GM18499 (cell line): Measurements from ENCODE around the gene KAZN.
"Not testable (repeated sequence)": the region's sequence is repeated elsewhere in the genome, so short reads cannot be mapped to it uniquely, and the experiment has no call there.

Source experiments
- ATAC-seq: cut with Tn5 transposase; IDR thresholded peaks from one replicate; pipeline ENCODE4 v1.9.1; 2021; ENCODE audit warnings: moderate number of reproducible peaks; ENCODE audit not compliant: insufficient read depth, unreplicated experiment

KAZN gene

DNA sequence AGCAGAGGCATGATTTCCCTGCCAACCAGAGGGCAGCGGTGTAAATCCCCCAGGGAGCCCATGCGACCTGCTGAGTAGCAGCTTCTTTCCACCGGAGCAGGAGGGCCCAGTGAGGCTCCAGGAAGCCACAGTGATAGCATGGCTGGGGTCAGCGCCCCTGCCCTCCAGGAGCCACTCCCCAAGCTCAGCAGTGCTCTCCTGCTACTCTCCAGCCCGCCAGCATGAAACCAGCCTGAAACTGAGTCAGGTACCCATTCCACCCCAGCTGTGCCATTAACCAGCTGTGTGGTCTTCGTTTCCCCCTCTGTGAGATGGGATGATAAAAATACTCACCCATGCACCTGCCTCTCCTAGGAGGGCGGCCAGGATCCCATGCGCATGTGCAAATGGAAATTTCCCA is 431.3 kb downstream of the KAZN start:
- ATAC-seq: no peak

GRCh38 chr1:15031251-15031933 is 432.9 kb downstream of the KAZN start:
- ATAC-seq: no peak

GRCh38 chr1:15033264-15033663 is 434.8 kb downstream of the KAZN start:
- no peak for ATAC-seq

- no peak for ATAC-seq
These were observed 436.2 kb downstream of the KAZN start for GRCh38 chr1:15034656-15035055.

DNA sequence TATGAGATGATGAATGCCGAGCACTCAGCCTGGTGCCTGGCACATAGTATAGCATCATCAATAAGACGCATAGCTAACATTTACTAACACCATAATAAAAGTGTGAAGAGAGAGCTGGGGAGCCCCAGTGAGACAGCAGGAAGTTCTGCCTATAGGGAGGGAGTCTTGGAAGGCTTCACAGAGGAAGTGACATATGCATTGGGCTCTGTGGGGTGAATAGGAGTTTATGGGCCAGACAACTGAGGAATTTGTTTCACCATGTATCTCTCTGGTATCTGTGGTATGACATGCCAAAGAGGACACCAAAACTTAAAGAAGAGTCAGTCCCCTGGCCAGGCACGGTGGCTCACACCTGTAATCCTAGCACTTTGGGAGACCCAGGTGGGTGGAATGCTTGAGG is 436.8 kb downstream of the KAZN start:
- ATAC-seq: no peak

- ATAC-seq: no peak
These were observed 437.6 kb downstream of the KAZN start for GRCh38 chr1:15036101-15036500.

DNA sequence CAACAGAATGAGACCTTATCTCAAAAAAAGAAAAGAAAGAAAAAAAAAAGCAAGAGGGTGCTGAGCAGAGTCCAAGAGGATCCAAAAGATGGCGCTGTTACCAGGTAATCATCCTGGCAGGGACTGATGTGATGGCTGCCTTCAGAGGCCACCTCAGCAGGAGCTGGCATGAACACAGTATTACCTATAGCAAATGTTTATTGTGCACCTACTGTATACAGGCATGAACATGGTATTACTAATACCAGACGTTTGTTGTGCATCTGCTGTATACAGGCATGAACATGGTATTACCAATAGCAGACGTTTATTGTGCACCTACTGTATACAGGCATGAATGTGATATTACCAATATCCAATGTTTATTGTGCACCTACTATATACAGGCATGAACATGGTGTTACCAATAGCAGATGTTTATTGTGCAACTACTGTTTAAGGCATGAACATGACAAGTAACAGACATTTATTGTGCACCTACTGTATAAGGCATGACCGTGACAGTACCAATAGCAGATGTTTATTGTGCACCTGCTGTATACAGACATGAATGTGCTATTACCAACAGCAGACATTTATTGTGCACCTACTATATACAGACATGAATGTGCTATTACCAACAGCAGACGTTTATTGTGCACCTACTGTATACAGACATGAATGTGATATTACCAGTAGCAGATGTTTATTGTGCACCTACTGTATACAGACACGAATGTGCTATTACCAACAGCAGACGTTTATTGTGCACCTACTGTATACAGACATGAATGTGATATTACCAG is 439.9 kb downstream of the KAZN start:
- no peak for ATAC-seq

GRCh38 chr1:15039017-15039648 is 440.6 kb downstream of the KAZN start:
- ATAC-seq: no peak

- ATAC-seq: no peak
These were observed 441.4 kb downstream of the KAZN start for GRCh38 chr1:15039901-15040300.

DNA sequence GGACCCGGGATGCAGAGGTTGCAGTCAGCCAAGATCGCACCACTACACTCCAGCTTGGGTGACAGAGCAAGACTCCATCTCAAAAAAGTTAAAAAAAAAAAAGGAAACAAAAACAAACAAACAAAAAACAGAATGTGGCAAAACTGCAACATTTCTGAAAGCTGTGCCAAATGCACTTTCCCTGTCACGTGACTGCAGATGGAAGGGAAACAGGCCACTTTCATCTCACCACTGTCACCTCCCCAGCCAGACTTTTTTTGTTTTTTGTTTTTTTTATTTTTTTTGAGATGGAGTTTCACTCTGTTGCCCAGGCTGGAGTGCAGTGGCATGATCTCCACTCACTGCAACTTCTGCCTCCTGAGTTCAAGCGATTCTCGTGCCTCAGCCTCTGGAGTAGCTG is 442.2 kb downstream of the KAZN start:
- not testable (repeated sequence) for ATAC-seq

- ATAC-seq: no peak
These were observed 444.4 kb downstream of the KAZN start for GRCh38 chr1:15042866-15043265.

- ATAC-seq: no peak
These were observed 445.4 kb downstream of the KAZN start for GRCh38 chr1:15043934-15044333.

DNA sequence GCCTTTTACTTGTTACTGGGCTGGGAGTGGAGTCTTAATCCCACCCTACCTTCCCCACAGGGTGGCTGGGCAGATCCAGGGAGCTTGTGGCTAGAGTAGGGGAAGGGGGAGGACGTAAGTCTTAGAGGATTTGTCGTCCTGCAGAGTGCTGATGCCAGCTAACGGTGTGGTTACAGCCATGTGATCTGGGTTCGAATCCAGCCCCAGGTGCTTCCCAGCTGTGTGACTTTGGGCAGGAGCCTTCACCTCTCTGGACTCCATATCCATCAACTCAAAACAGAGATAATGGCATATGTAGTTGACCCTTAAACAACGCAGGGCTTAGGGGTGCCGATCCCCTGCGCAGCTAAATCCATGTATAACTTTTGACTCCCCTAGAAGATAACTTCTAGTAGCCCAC is 446.6 kb downstream of the KAZN start:
- no peak for ATAC-seq

- no peak for ATAC-seq
These were observed 448.1 kb downstream of the KAZN start for GRCh38 chr1:15046487-15047165.

DNA sequence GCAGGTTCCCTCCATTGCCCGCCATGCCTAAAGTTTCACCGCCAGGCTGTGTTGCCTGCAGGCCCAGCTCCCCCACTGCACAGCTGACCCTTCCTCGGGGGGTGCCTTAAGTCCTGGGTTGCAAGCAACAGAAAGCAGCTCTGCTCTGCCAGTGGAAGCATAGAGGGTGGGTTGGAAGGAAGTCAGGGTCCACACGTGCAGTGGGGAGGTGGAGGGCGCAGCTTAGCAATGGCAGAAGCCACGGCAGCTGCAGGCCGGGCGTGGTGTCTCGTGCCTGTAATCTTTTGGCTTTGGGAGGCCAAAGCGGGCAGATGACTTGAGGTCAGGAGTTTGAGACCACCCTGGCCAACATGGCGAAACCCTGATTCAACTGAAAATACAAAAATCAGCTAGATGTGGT is 448.8 kb downstream of the KAZN start:
- no peak for ATAC-seq

GRCh38 chr1:15048437-15048980 is 450.0 kb downstream of the KAZN start:
- ATAC-seq: no peak

DNA sequence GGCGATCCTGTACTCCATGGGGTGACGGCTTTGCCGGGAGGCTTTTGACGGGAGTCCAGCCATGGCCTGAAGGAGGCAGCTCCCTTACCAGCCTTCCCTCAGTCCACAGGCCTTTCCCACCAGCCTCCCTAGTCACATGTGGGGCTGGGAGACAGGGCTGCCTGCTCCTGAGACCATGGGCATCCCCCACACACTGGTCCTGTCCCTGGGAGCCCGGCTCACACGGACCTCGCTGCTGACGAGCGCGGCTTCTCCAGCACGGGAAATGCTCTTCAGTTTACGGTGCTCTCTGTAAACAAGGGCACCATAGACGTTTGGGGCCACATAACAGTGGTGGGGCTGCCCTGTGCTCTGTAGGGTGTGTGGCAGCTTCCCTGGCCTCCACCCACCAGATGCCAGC is 450.6 kb downstream of the KAZN start:
- ATAC-seq: no peak

DNA sequence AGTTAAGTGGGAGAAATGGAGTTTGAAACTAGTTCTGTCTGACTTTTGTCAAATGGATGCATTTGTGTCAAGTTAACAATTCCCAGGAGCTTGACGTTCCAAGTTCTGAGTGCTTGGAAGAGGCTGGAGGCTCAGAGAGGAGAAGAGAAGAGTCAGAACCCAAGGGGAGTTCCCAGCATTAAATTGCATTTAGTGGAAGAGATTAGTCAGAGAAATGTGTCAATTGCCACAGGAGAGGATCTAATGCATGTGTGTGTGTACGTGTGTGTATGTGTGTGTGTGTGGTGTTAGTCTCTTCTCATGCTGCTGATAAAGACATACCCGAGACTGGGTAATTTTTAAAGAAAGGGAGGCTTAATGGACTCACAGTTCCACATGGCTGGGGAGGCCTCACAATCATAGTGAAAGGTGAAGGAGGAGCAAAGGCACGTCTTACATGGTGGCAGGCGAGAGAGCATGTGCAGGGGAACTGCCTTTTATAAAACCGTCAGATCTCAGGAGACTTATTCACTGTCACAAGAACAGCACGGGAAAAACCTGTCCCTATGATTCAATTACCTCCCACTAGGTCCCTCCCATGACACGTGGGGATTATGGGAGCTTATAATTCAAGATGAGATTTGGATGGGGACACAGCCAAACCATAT is 453.5 kb downstream of the KAZN start:
- no peak for ATAC-seq

DNA sequence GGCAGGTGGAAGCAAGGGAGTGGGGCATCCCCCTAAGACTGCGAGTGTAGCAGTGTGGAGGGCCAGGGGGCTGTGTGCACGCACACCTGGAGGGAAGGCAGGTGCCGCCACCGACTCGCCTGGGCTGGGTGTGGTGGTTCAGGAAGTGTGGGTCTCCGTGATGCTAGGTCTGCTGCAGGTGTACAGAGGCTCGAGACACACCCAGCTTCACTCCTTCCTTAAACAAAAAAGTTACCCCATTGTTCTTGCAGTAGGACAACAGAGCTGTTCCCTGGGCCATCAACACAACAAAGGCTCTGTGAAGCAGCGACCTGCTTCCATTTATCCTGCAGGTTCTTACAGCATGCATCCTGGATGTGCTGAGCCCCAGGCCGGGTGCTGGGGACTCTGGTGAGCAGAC is 454.7 kb downstream of the KAZN start:
- ATAC-seq: no peak

DNA sequence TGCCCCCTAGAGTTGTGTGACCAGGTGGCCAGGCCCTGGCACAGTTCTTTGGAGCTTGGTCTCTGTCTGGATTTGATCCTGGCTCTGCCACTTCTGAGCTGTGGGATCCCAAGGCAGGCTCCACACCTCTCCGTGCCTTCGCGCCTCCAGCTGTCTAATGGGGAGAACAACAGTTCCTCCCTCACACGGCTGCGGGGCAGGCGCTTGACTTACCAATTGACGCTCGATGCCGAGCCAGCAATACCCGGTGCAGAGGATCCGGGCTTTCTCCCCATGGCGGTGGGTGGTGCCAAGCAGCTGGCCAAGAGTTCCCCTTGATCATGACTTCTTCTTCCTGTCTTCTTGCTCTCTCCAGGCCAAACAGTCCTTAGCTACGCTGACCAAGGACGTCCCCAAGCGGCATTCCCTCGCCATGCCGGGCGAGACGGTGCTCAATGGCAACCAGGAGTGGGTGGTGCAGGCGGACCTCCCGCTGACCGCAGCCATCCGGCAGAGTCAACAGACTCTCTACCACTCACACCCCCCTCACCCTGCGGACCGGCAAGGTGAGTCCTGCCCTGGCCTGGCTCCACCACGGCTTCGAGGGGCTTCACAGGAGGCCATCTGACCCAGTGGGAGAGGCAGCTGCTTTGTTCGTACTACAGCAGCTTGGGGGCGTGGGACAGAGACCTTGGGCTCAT is 457.4 kb downstream of the KAZN start:
- no peak for ATAC-seq
